Thyroid gland (tissue), 4 donors: ENCODE data around the gene KLF17.

Source experiments
- POLR2A ChIP-seq, 2 donors: fragments of 450-650 bp; IDR thresholded peaks; one replicate each; pipeline ENCODE4 v1.6.1; 2017; ENCODE audit warnings: antibody characterized with exemption in 2 of 2, mild to moderate bottlenecking in 2 of 2, moderate library complexity in 1 of 2
- TF ChIP-seq, protein P1 (sequence below), 6 experiments: fragments of 200-600 bp in 3 of 6; fragments of 450-650 bp in 3 of 6; sonication (generic) in 3 of 6; IDR thresholded peaks; one replicate each; pipeline ENCODE4 v1.5.1; 2016 to 2019; ENCODE audit warnings: antibody characterized with exemption in 6 of 6, mild to moderate bottlenecking in 2 of 6, inconsistent platforms in 1 of 6, moderate library complexity in 1 of 6

DNA sequence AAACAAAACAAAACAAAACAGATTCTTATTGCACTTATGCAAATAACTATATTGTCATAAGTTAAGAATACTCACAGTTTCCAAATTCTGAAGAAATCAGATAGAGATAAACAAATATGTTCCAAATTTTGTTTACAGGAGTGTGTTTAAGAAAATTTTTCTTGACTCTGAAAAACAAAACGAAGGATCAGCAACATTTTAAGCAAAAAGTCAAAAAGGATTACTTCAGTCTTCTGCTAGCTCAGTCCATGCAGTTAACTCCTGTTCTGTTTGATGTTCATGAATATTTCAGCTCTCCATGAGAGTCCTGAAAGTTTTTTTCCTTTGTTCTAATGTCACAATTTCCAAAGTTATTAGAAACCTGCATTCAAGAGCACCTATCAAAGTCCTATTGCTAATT lies 56.0 kb downstream of the KLF17 start:
- TF ChIP-seq, protein P1, sequence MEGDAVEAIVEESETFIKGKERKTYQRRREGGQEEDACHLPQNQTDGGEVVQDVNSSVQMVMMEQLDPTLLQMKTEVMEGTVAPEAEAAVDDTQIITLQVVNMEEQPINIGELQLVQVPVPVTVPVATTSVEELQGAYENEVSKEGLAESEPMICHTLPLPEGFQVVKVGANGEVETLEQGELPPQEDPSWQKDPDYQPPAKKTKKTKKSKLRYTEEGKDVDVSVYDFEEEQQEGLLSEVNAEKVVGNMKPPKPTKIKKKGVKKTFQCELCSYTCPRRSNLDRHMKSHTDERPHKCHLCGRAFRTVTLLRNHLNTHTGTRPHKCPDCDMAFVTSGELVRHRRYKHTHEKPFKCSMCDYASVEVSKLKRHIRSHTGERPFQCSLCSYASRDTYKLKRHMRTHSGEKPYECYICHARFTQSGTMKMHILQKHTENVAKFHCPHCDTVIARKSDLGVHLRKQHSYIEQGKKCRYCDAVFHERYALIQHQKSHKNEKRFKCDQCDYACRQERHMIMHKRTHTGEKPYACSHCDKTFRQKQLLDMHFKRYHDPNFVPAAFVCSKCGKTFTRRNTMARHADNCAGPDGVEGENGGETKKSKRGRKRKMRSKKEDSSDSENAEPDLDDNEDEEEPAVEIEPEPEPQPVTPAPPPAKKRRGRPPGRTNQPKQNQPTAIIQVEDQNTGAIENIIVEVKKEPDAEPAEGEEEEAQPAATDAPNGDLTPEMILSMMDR (IDR thresholded peaks at IDR 0.05): no peak
- TF ChIP-seq POLR2A (IDR thresholded peaks at IDR 0.05): no peak
